Stimulated activated naive B cell treated with anti-CD40 and anti-IgM and Interleukin-4, amounts not matched to agents 10 μg/mL and 1 μg/mL and 100 μg/mL, for 72 hours (primary cell): ENCODE results near the gene CLCN4.

ENCODE experiments used
- ATAC-seq, 2 donors: fragments of 150-1000 bp; cut with Tn5 transposase; replicated peaks; 2 replicates each; pipeline ENCODE4 v1.10.0; 2021; ENCODE audit warnings: moderate library complexity in 1 of 2
- DNase-seq: peaks from one replicate; pipeline ENCODE4 v3.0.0; 2021
- H3K27ac Mint-ChIP-seq: one replicate; pipeline ENCODE4 v1.8.0; 2022; ENCODE audit warnings: mild to moderate bottlenecking, mixed read lengths
- H3K27me3 Mint-ChIP-seq, 2 donors: one replicate each; pipeline ENCODE4 v1.8.0; 2022; ENCODE audit warnings: mixed read lengths in 2 of 2
- H3K36me3 Mint-ChIP-seq, 2 donors: one replicate each; pipeline ENCODE4 v1.8.0; 2022; ENCODE audit warnings: mixed read lengths in 2 of 2, mild to moderate bottlenecking in 1 of 2
- H3K4me1 Mint-ChIP-seq, 2 donors: one replicate each; pipeline ENCODE4 v1.8.0; 2022; ENCODE audit warnings: mixed read lengths in 2 of 2, mild to moderate bottlenecking in 1 of 2
- H3K4me3 Mint-ChIP-seq, 2 donors: one replicate each; pipeline ENCODE4 v1.8.0; 2022; ENCODE audit warnings: mild to moderate bottlenecking in 2 of 2, mixed read lengths in 2 of 2, moderate library complexity in 1 of 2
- H3K9me3 Mint-ChIP-seq, 2 donors: one replicate each; pipeline ENCODE4 v1.8.0; 2022; ENCODE audit warnings: mixed read lengths in 2 of 2, mild to moderate bottlenecking in 1 of 2

The CLCN4 gene

GRCh38 chrX:10120331-10120730 is 36.4 kb upstream of the CLCN4 start:
- Mint-ChIP-seq H3K27ac (peak overlapping the region; percentile 92), H3K4me1 (peaks cover 45 to 67% of the 10 kb centered on the region in 2 donors), H3K4me3 (peak overlapping the region; percentile 50 to 69), H3K27me3 (peaks cover 0 to 7% of the 10 kb centered on the region in 2 donors), H3K36me3 (peaks cover 31 to 50% of the 10 kb centered on the region in 2 donors), H3K9me3 (no peaks in the 10 kb centered on the region)
- ATAC-seq (no peak), DNase-seq (no peak)

- Mint-ChIP-seq H3K4me3 (peak overlapping the region; percentile 69 to 75), H3K4me1 (peaks cover 43 to 67% of the 10 kb centered on the region in 2 donors), H3K27me3 (peaks cover 0 to 7% of the 10 kb centered on the region in 2 donors), H3K9me3 (no peaks in the 10 kb centered on the region), H3K36me3 (peaks cover 31 to 55% of the 10 kb centered on the region in 2 donors), H3K27ac (peak overlapping the region; percentile 92)
- ATAC-seq (no peak), DNase-seq (no peak)
Measured at GRCh38 chrX:10120828-10121227, 35.9 kb upstream of the CLCN4 start.

- H3K27me3 Mint-ChIP-seq = peaks cover 0 to 7% of the 10 kb centered on the region in 2 donors
- peak overlapping the region; percentile 69 to 75 for H3K4me3 Mint-ChIP-seq
- H3K4me1 Mint-ChIP-seq = peaks cover 41 to 68% of the 10 kb centered on the region in 2 donors
- DNase-seq (peak; percentile 78), ATAC-seq (peak; percentile 77 to 78)
- H3K27ac Mint-ChIP-seq = peak overlapping the region; percentile 92
- peaks cover 29 to 54% of the 10 kb centered on the region in 2 donors for H3K36me3 Mint-ChIP-seq
- H3K9me3 Mint-ChIP-seq = no peaks in the 10 kb centered on the region
Measured at GRCh38 chrX:10121787-10122186, 35.0 kb upstream of the CLCN4 start.

DNA sequence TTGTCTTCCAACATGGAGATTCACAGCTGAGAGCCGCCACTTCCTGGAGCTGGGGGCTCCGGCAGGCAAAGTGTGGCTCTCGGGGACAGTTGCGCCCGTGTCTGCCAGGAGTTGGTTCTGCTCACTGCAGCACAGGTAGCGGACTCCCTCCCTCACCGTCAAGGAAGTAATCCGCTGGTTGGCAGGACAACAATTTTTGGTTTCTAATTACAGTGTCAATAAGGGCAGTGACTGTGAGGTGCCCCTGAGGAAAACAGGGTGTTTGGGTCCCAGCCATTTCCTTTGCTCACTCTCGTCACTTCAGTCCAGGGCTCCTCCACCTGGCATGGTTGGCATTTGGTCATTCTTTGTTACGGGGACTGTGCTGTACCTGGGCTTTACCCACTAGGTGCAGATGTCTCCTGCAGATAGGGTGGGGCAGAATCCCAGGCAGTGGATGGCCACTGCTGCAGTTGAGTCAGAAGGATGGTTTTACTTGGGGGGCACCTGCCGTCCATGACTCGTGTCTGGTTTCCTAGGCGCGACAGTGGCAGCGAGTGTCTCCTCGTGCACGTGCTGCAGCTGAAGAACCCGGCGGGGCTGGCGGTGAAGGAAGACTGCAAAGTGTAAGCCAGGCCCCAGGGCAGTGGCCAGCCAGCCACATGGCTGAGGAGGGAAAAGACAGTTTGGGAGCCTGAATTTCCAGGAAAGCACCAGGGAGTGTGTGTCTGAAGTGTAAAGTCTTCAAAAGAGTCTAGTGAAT is 32.1 kb upstream of the CLCN4 start:
- Mint-ChIP-seq H3K27ac (peak overlapping the region; percentile 86), H3K4me1 (peaks cover 32 to 42% of the 10 kb centered on the region in 2 donors), H3K27me3 (peaks cover 0 to 13% of the 10 kb centered on the region in 2 donors), H3K4me3 (no peak overlapping the region), H3K36me3 (peaks cover 34 to 58% of the 10 kb centered on the region in 2 donors), H3K9me3 (no peaks in the 10 kb centered on the region)
- DNase-seq (no peak), ATAC-seq (no peak)

DNA sequence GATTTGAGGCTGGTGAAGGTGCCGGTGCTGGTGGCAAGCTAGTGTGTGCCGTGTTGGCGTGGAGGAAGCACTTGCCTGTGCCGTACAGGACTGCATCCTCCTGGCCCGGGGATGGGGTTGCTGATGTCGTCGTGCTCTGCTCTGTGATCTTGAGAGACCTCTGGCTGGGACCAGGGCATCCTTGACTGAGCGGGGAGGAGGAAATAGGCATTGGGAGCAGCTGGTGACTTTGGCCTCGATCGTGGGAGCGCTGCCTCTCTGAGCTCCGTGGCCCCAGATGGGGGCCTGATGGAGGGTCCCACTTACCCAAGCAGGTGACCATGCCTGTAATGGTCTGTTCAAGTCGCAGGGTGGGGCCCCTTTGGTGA is 31.5 kb upstream of the CLCN4 start:
- no peak for ATAC-seq
- peaks cover 34 to 43% of the 10 kb centered on the region in 2 donors for H3K4me1 Mint-ChIP-seq
- peaks cover 32 to 62% of the 10 kb centered on the region in 2 donors for H3K36me3 Mint-ChIP-seq
- H3K9me3 Mint-ChIP-seq = no peaks in the 10 kb centered on the region
- H3K27me3 Mint-ChIP-seq = peaks cover 0 to 13% of the 10 kb centered on the region in 2 donors
- H3K27ac Mint-ChIP-seq = peak overlapping the region; percentile 86
- peak overlapping the region in 1 of 2 donors; percentile 36 for H3K4me3 Mint-ChIP-seq
- no peak for DNase-seq

DNA sequence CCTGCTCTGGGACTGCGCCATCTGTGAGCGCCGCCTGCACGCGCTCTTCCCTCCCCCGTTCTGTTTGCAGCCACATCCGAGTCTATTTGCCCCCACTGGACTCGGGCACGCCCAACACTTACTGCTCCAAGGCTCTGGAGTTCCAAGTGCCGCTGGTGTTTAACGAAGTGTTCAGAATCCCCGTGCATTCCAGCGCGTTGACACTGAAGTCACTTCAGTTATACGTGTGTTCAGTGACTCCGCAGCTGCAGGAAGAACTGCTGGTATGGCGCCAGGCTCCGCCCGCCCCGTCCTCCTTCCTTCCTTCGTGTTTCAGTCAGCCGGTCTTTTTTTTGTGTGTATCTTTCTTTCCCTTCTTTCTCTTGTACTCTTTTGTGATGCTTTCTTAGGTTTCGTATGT is 30.7 kb upstream of the CLCN4 start:
- DNase-seq (no peak), ATAC-seq (no peak)
- Mint-ChIP-seq H3K4me1 (peaks cover 28 to 37% of the 10 kb centered on the region in 2 donors), H3K36me3 (peaks cover 24 to 61% of the 10 kb centered on the region in 2 donors), H3K27ac (peak overlapping the region; percentile 60), H3K27me3 (peaks cover 0 to 13% of the 10 kb centered on the region in 2 donors), H3K9me3 (no peaks in the 10 kb centered on the region), H3K4me3 (no peak overlapping the region)

DNA sequence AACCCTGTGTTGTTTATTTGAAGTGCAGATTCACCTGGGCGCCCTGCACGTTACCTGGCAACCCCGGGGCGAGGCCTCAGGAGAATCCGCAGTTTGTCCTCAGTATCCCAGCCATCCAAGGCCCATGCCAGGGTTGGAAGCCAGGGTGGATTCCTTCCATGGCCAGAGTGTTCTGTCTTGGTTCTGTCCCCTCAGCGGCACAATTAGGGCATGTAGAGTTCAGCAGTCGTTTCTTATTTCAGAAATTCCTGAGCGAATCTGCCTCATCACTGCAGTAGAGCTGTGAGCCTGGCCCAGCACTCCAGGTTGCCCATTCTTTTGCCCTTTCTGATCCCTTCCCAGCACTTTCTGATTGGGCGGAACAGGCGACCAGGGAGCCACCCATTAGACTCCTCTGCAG is 29.9 kb upstream of the CLCN4 start:
- Mint-ChIP-seq H3K27ac (peak overlapping the region; percentile 60), H3K36me3 (peaks cover 25 to 59% of the 10 kb centered on the region in 2 donors), H3K4me1 (peaks cover 20 to 29% of the 10 kb centered on the region in 2 donors), H3K4me3 (no peak overlapping the region), H3K9me3 (no peaks in the 10 kb centered on the region), H3K27me3 (peaks cover 0 to 13% of the 10 kb centered on the region in 2 donors)
- DNase-seq = no peak
- no peak for ATAC-seq

DNA sequence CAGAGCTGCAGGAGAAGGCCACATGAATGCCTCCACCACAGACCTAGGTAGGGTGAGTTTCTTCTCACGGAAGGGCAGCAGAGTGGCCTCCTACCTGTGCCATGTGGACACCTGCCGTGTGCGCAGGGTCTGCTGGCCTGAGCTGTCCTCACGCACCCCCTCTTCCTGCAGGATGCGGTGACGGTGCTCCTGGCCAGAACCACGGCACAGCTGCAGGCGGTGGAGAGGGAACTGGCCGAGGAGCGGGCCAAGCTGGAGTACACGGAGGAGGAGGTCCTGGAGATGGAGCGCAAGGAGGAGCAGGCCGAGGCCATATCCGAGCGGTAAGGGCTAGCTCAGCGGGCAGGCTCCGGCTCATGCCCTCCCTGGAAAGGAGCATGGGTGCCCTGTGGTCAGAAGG is 28.4 kb upstream of the CLCN4 start:
- peaks cover 0 to 13% of the 10 kb centered on the region in 2 donors for H3K27me3 Mint-ChIP-seq
- peaks cover 36 to 58% of the 10 kb centered on the region in 2 donors for H3K36me3 Mint-ChIP-seq
- no peak overlapping the region for H3K27ac Mint-ChIP-seq
- H3K4me1 Mint-ChIP-seq = peaks cover 14 to 20% of the 10 kb centered on the region in 2 donors
- DNase-seq = no peak
- no peak for ATAC-seq
- no peaks in the 10 kb centered on the region for H3K9me3 Mint-ChIP-seq
- H3K4me3 Mint-ChIP-seq = no peak overlapping the region

- DNase-seq (no peak), ATAC-seq (no peak)
- Mint-ChIP-seq H3K27ac (no peak overlapping the region), H3K9me3 (no peaks in the 10 kb centered on the region), H3K36me3 (peaks cover 44 to 66% of the 10 kb centered on the region in 2 donors), H3K4me1 (peaks cover 14 to 20% of the 10 kb centered on the region in 2 donors), H3K4me3 (peak overlapping the region in 1 of 2 donors; percentile 25), H3K27me3 (peaks cover 0 to 16% of the 10 kb centered on the region in 2 donors)
Measured at GRCh38 chrX:10129229-10129628, 27.5 kb upstream of the CLCN4 start.

- no peak overlapping the region for H3K27ac Mint-ChIP-seq
- no peak overlapping the region for H3K4me3 Mint-ChIP-seq
- peaks cover 0 to 9% of the 10 kb centered on the region in 2 donors for H3K27me3 Mint-ChIP-seq
- H3K4me1 Mint-ChIP-seq = peaks cover 7 to 12% of the 10 kb centered on the region in 2 donors
- H3K9me3 Mint-ChIP-seq = no peaks in the 10 kb centered on the region
- ATAC-seq (no peak), DNase-seq (no peak)
- peaks cover 44 to 68% of the 10 kb centered on the region in 2 donors for H3K36me3 Mint-ChIP-seq
Measured at GRCh38 chrX:10130354-10130753, 26.4 kb upstream of the CLCN4 start.

DNA sequence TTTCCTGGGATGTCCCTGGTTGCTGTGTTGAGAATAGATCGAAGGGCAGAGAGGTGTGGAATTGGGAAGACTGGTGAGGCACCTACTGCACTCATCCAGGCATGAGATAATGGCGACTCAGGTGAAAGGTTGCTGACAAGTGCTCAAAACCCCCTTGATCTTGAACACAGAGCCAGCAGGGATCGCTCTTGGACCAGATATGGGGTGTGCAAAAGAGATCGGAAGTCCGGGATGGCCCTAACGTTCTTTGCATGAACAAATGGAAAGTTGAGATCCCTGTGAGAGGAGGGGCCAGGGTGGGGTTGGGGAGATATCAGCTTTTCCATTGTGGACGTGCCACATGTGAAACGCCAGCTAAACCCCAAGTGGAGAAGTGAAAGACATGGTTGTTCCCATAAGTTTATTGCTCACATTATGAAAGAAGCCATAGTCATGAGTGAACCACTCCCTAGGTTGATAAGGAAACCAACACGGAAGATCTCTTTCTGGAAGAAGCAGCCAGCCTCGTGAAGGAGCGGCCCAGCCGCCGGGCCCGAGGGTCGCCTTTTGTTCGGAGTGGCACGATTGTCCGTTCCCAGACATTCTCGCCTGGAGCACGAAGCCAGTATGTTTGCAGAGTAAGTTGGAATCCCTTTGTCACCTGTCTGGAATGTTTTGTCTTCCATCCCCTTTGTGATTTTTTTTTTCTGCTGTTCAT is 22.6 kb upstream of the CLCN4 start:
- H3K4me1 Mint-ChIP-seq = peaks cover 6% of the 10 kb centered on the region in 2 donors
- no peak overlapping the region for H3K4me3 Mint-ChIP-seq
- DNase-seq = no peak
- no peak for ATAC-seq
- H3K9me3 Mint-ChIP-seq = no peaks in the 10 kb centered on the region
- peak overlapping the region; percentile 39 for H3K27ac Mint-ChIP-seq
- H3K36me3 Mint-ChIP-seq = peaks cover 33 to 48% of the 10 kb centered on the region in 2 donors
- H3K27me3 Mint-ChIP-seq = peaks cover 0 to 6% of the 10 kb centered on the region in 2 donors

DNA sequence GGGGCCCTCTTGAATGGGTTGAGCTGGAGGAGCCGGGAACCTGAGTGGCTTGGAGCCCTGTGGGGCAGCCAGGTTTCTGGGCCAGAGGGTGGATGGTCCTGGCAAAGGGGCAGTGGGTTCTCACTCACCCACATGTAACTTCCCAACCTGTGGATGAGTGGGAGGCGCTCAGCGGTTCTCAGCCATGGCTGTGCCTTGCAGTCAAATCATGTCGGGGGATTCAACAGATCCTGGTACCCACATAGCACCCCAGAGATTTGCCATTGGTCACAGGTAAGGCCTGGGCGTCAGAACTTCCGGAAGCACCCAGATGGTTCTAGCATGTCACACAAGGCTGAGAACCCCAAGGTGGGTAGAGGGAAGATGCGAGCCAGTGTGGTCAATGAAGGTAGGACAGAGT is 21.9 kb upstream of the CLCN4 start:
- Mint-ChIP-seq H3K4me1 (peaks cover 5% of the 10 kb centered on the region in 2 donors), H3K9me3 (no peaks in the 10 kb centered on the region), H3K27ac (peak overlapping the region; percentile 20), H3K36me3 (peaks cover 35 to 46% of the 10 kb centered on the region in 2 donors), H3K27me3 (peaks cover 0 to 3% of the 10 kb centered on the region in 2 donors), H3K4me3 (no peak overlapping the region)
- DNase-seq = no peak
- ATAC-seq = no peak

- Mint-ChIP-seq H3K27me3 (peaks cover 0 to 3% of the 10 kb centered on the region in 2 donors), H3K4me3 (no peak overlapping the region), H3K27ac (no peak overlapping the region), H3K4me1 (no peaks in the 10 kb centered on the region), H3K9me3 (no peaks in the 10 kb centered on the region), H3K36me3 (peaks cover 39 to 43% of the 10 kb centered on the region in 2 donors)
- ATAC-seq (no peak), DNase-seq (no peak)
Measured at GRCh38 chrX:10135561-10136399, 21.0 kb upstream of the CLCN4 start.

GRCh38 chrX:10138726-10139125 is 18.0 kb upstream of the CLCN4 start:
- H3K36me3 Mint-ChIP-seq = peaks cover 44 to 55% of the 10 kb centered on the region in 2 donors

More at GRCh38 chrX:10138726-10139125, 18.0 kb upstream of the CLCN4 start:
- H3K27me3 Mint-ChIP-seq = peaks cover 0 to 3% of the 10 kb centered on the region in 2 donors
- peaks cover 11% of the 10 kb centered on the region in 2 donors for H3K4me1 Mint-ChIP-seq
- ATAC-seq (no peak), DNase-seq (no peak)
- no peak overlapping the region for H3K4me3 Mint-ChIP-seq
- H3K27ac Mint-ChIP-seq = no peak overlapping the region
- peaks cover 3 to 4% of the 10 kb centered on the region in 2 donors for H3K9me3 Mint-ChIP-seq
